HG02678 (cell line): ENCODE measurements around the gene CEMIP2.
"Not testable (repeated sequence)": the region's sequence is repeated elsewhere in the genome, so short reads cannot be mapped to it uniquely, and the experiment has no call there.

Experiments
- ATAC-seq: cut with Tn5 transposase; IDR thresholded peaks from one replicate; pipeline ENCODE4 v1.9.1; 2021; ENCODE audit warnings: mild to moderate bottlenecking, moderate library complexity; ENCODE audit not compliant: unreplicated experiment

Gene CEMIP2

GRCh38 chr9:71681708-71682272, 86.5 kb downstream of the CEMIP2 start:
- ATAC-seq, result no peak

- no peak for ATAC-seq
These were observed 87.1 kb downstream of the CEMIP2 start for GRCh38 chr9:71681104-71681707.

- ATAC-seq, result peak; percentile 46
These were observed 87.9 kb downstream of the CEMIP2 start for GRCh38 chr9:71680189-71680980.

- ATAC-seq, result no peak
These were observed 89.3 kb downstream of the CEMIP2 start for GRCh38 chr9:71678999-71679398.

GRCh38 chr9:71677209-71677608, 91.1 kb downstream of the CEMIP2 start:
- ATAC-seq, result no peak

- peak; percentile 50 for ATAC-seq
These were observed 91.9 kb downstream of the CEMIP2 start for GRCh38 chr9:71676460-71676859.

- ATAC-seq, result no peak
These were observed 92.5 kb downstream of the CEMIP2 start for GRCh38 chr9:71675857-71676165.

- ATAC-seq, result no peak
These were observed 93.0 kb downstream of the CEMIP2 start for GRCh38 chr9:71675105-71675856.

- ATAC-seq, result no peak
These were observed 95.7 kb downstream of the CEMIP2 start for GRCh38 chr9:71672573-71672972.

- no peak for ATAC-seq
These were observed 97.0 kb downstream of the CEMIP2 start for GRCh38 chr9:71671289-71671688.

GRCh38 chr9:71670121-71670520, 98.2 kb downstream of the CEMIP2 start:
- no peak for ATAC-seq

- no peak for ATAC-seq
These were observed 98.9 kb downstream of the CEMIP2 start for GRCh38 chr9:71669284-71669995.

GRCh38 chr9:71668717-71669116, 99.6 kb downstream of the CEMIP2 start:
- no peak for ATAC-seq

- no peak for ATAC-seq
These were observed 103.1 kb downstream of the CEMIP2 start for GRCh38 chr9:71665247-71665646.

GRCh38 chr9:71664566-71664965, 103.7 kb downstream of the CEMIP2 start:
- ATAC-seq, result no peak

GRCh38 chr9:71663931-71664459, 104.3 kb downstream of the CEMIP2 start:
- ATAC-seq, result no peak

GRCh38 chr9:71663216-71663615, 105.1 kb downstream of the CEMIP2 start:
- no peak for ATAC-seq

- ATAC-seq, result no peak
These were observed 106.2 kb downstream of the CEMIP2 start for GRCh38 chr9:71662082-71662481.

- not testable (repeated sequence) for ATAC-seq
These were observed 111.0 kb downstream of the CEMIP2 start for GRCh38 chr9:71657276-71657675.

GRCh38 chr9:71656496-71656895, 111.8 kb downstream of the CEMIP2 start:
- no peak for ATAC-seq

- ATAC-seq, result no peak
These were observed 112.5 kb downstream of the CEMIP2 start for GRCh38 chr9:71655778-71656177.
